GM12878 (cell line): ENCODE data around the gene E2F1. TPM values are rescaled to one million over a fixed set of nuclear protein-coding genes. Genes with fewer than 3 reads are reported as not detected.

Source experiments
- ATAC-seq: fragments of 200-7000 bp; cut with Tn5 transposase; 3 replicates; pipeline ENCODE4 v1.9.1; 2020; ENCODE audit warnings: mild to moderate bottlenecking, moderate library complexity
- BruUV-seq: library from RNA; stranded (reverse); fragments of 400-500 nt; replicated peaks from 2 replicates; lab custom pipeline; 2021; lab: Mats Ljungman, UMichigan
- CTCF ChIA-PET: fragments of 300-600 bp; sonication (Branson Sonifier 250); formaldehyde crosslinking; extraction: SDS; loops from one replicate; lab custom pipeline; 2021; ENCODE audit warnings: inconsistent platforms; lab: Yijun Ruan, JAX
- POLR2A ChIA-PET: fragments of 350-600 bp; formaldehyde crosslinking; extraction: SDS; loops from one replicate; lab custom pipeline; 2021; ENCODE audit warnings: inconsistent platforms; lab: Charles Lee
- RAD21 ChIA-PET: fragments of 300-600 bp; sonication (Branson Sonifier 250); formaldehyde crosslinking; loops from one replicate; lab custom pipeline; 2023; ENCODE audit warnings: antibody characterized with exemption; ENCODE audit not compliant: unreplicated experiment; lab: Charles Lee
- SMC1A ChIA-PET: fragments of 300-600 bp; sonication (Branson Sonifier 250); formaldehyde crosslinking; loops from one replicate; lab custom pipeline; 2023; ENCODE audit not compliant: unreplicated experiment, uncharacterized antibody; lab: Charles Lee
- DNase-seq: peaks from one replicate; pipeline ENCODE4 v3.0.0-alpha.2; 2011; ENCODE audit warnings: low read depth, low spot score
- FAIRE-seq: peaks from 3 replicates; lab custom pipeline; 2011; peaks lifted over from hg19 to GRCh38; lab: Jason Lieb, UNC
- H2AFZ ChIP-seq: 2 replicates; pipeline ENCODE4 v1.6.0; 2011; ENCODE audit warnings: low read depth, low read length, control low read depth; ENCODE audit not compliant: control insufficient read depth
- H3K27ac ChIP-seq: 2 replicates; pipeline ENCODE4 v1.5.1; 2011; ENCODE audit warnings: control low read depth; ENCODE audit not compliant: control insufficient read depth, insufficient read depth
- H3K27me3 ChIP-seq, 2 experiments: replicated peaks in 1 of 2; 2 replicates each; pipeline versions ENCODE4 v1.6.0 to v1.6.1; 2011; ENCODE audit warnings: low read length in 1 of 2; ENCODE audit not compliant: control insufficient read depth in 2 of 2, insufficient read depth in 2 of 2
- H3K36me3 ChIP-seq, 2 experiments: 2 replicates each; pipeline ENCODE4 v1.5.1; 2011; ENCODE audit warnings: low read length in 1 of 2; ENCODE audit not compliant: control insufficient read depth in 2 of 2, insufficient read depth in 2 of 2
- H3K4me1 ChIP-seq: 2 replicates; pipeline ENCODE4 v1.6.1; 2011; ENCODE audit warnings: mild to moderate bottlenecking, low read length, moderate library complexity, mixed read lengths; ENCODE audit not compliant: control insufficient read depth, insufficient read depth
- H3K4me2 ChIP-seq: 2 replicates; pipeline ENCODE4 v1.6.0; 2011; ENCODE audit warnings: control low read depth; ENCODE audit not compliant: control insufficient read depth, insufficient read depth
- H3K4me3 ChIP-seq: fragments of 200-600 bp; sonication (generic); 2 replicates; pipeline ENCODE4 v1.5.1; 2016
- H3K79me2 ChIP-seq: 2 replicates; pipeline ENCODE4 v1.6.0; 2011; ENCODE audit warnings: low read length; ENCODE audit not compliant: control insufficient read depth, insufficient read depth
- H3K9ac ChIP-seq: 2 replicates; pipeline ENCODE4 v1.8.0; 2011; ENCODE audit warnings: low read length, control low read depth, mixed read lengths; ENCODE audit not compliant: control insufficient read depth, insufficient read depth
- H3K9me3 ChIP-seq: replicated peaks from 3 replicates; pipeline ENCODE4 v1.5.1; 2011; ENCODE audit warnings: mild to moderate bottlenecking, low read length; ENCODE audit not compliant: control insufficient read depth, insufficient read depth
- H4K20me1 ChIP-seq: 2 replicates; pipeline ENCODE4 v1.6.0; 2011; ENCODE audit not compliant: control insufficient read depth, insufficient read depth
- KLF5 ChIP-seq: fragments of 450-650 bp; IDR thresholded peaks from 2 replicates; pipeline ENCODE4 v1.6.1; 2014; ENCODE audit warnings: mild to moderate bottlenecking; ENCODE audit not compliant: partially characterized antibody
- MAX ChIP-seq: IDR thresholded peaks from 2 replicates; pipeline ENCODE4 v1.6.1; 2012; ENCODE audit warnings: low read depth, low read length, improper control_type of control experiment
- MEF2A ChIP-seq: IDR thresholded peaks from 2 replicates; pipeline ENCODE4 v1.6.1; 2011; ENCODE audit warnings: low read depth, mild to moderate bottlenecking, low read length, moderate library complexity; ENCODE audit not compliant: insufficient read depth
- USF1 ChIP-seq: IDR thresholded peaks from 2 replicates; pipeline ENCODE4 v1.6.1; 2011; ENCODE audit warnings: borderline replicate concordance, low read depth, mild to moderate bottlenecking, moderate library complexity, mixed read lengths, low read length; ENCODE audit not compliant: insufficient read depth; ENCODE audit errors: extremely low read length
- ZBED1 ChIP-seq: IDR thresholded peaks from 2 replicates; pipeline ENCODE4 v1.6.1; 2016; ENCODE audit warnings: borderline replicate concordance
- ZBTB11 ChIP-seq: fragments of 450-650 bp; formaldehyde crosslinking; IDR thresholded peaks from 2 replicates; pipeline ENCODE4 v1.5.0; 2022; ENCODE audit warnings: mild to moderate bottlenecking, missing genetic modification characterization
- ZNF207 ChIP-seq: fragments of 450-650 bp; IDR thresholded peaks from 2 replicates; pipeline ENCODE4 v1.6.1; 2014; ENCODE audit warnings: antibody characterized with exemption, mild to moderate bottlenecking, borderline replicate concordance
- WGBS: methylation state at CpG from one replicate; pipeline ENCODE4 v1.1.6; 2016; ENCODE audit warnings: low lambda C conversion rate; ENCODE audit not compliant: insufficient replicate concordance, insufficient coverage; ENCODE audit errors: missing lambda C conversion rate; 5-methylcytosine and 5-hydroxymethylcytosine counted together
- in situ Hi-C: fragments of 300-500 bp; cut with MboI; formaldehyde crosslinking; loops from 9 replicates; pipeline ENCODE4 v1.14.3; 2018; ENCODE audit warnings: mixed read lengths
- intact Hi-C: fragments of 100-400 bp; cut with micrococcal nuclease; formaldehyde crosslinking; loops from one replicate; pipeline ENCODE4 v1.14.2; 2022; ENCODE audit not compliant: unreplicated experiment
- polyA plus RNA-seq, 11 experiments: library from polyadenylated mRNA; depleted of rRNA in 4 of 11; unstranded in 6 of 11; stranded (reverse) in 5 of 11; fragments of >200 nt; fragmentation: Nextera tagmentation in 4 of 11; fragmentation: Illumina TruSeq in 1 of 11; extraction: Ambion mirVana in 4 of 11; extraction: Trizol in 1 of 11; gene quantifications; 1 replicate in 1 of 11; 2 replicates in 10 of 11; pipeline versions ENCODE4 v1.2.1 to v1.2.3, GENCODE V29; 2011 to 2016; ENCODE audit warnings: inconsistent platforms in 2 of 11, missing spikeins in 2 of 11, low read depth in 1 of 11
- total RNA-seq, 4 experiments: library from RNA; depleted of rRNA in 3 of 4; stranded (reverse); fragments of >200 nt in 3 of 4; fragmentation: Illumina TruSeq in 1 of 4; extraction: Trizol in 1 of 4; gene quantifications; 2 replicates each; pipeline versions ENCODE4 v1.2.1 to v1.2.3, GENCODE V29; 2013 to 2021

Gene E2F1
- total and polyA plus RNA-seq, 10 of the 15 experiments (the other 5 are each of a cell fraction or from before 2014, with no cell fraction given): 0.29 to 50.2 (median 19.7) TPM

GRCh38 chr20:33649201-33649681, 36.9 kb downstream of the E2F1 start:
- H3K4me2 ChIP-seq: no peak overlapping the region
- H3K9me3 ChIP-seq: no peaks in the 10 kb centered on the region
- FAIRE-seq (no peak), DNase-seq (no peak), ATAC-seq (no peak)
- ChIA-PET CTCF (interaction anchor here (0.7 kb wide), 1 partner anchor 387 kb away, joined by 4 read pairs; no protein-coding TSS in a partner anchor), POLR2A (no interaction called here), SMC1A (interaction anchor here (0.9 to 1.2 kb wide), 2 partner anchors 49 to 53 kb away, joined by 3 to 4 read pairs; no protein-coding TSS in a partner anchor), RAD21 (no interaction called here)
- H3K4me1 ChIP-seq: peaks cover 38% of the 10 kb centered on the region
- TF ChIP-seq MEF2A: no peak
- no peak for TF ChIP-seq ZBED1
- TF ChIP-seq MAX: no peak
- TF ChIP-seq USF1: no peak
- no peak for TF ChIP-seq ZNF207
- no peak for TF ChIP-seq ZBTB11 (CRISPR knock-in tag)
- TF ChIP-seq KLF5: no peak
- no peak overlapping the region for H3K9ac ChIP-seq
- BruUV-seq: no TSS peak
- no peaks in the 10 kb centered on the region for H3K79me2 ChIP-seq
- peaks cover 0 to 2% of the 10 kb centered on the region in 2 experiments; a peak in 2 of 4 replicates for H3K27me3 ChIP-seq
- no peak overlapping the region for H3K4me3 ChIP-seq
- in situ Hi-C loops: no loop called here
- H3K36me3 ChIP-seq: 0 out of 4 replicates have a peak, but pooled peaks cover 0 to 3% of the 10 kb centered on the region in 2 experiments
- intact Hi-C loops: no loop called here
- no peak overlapping the region for H2AFZ ChIP-seq
- peaks cover 4% of the 10 kb centered on the region; the same call in 1 of the 2 replicates for H4K20me1 ChIP-seq
- H3K27ac ChIP-seq: no peak overlapping the region
- WGBS: 87% methylated on average over 19 of the region's 19 CpGs
